DMS 273 (cell line): ENCODE measurements around the gene LMNTD2.

Experiments
- DNase-seq: peaks from one replicate; lab custom pipeline; 2025; ENCODE audit not compliant: unreplicated experiment; lab: John Stamatoyannopoulos, UW

LMNTD2 gene

DNA sequence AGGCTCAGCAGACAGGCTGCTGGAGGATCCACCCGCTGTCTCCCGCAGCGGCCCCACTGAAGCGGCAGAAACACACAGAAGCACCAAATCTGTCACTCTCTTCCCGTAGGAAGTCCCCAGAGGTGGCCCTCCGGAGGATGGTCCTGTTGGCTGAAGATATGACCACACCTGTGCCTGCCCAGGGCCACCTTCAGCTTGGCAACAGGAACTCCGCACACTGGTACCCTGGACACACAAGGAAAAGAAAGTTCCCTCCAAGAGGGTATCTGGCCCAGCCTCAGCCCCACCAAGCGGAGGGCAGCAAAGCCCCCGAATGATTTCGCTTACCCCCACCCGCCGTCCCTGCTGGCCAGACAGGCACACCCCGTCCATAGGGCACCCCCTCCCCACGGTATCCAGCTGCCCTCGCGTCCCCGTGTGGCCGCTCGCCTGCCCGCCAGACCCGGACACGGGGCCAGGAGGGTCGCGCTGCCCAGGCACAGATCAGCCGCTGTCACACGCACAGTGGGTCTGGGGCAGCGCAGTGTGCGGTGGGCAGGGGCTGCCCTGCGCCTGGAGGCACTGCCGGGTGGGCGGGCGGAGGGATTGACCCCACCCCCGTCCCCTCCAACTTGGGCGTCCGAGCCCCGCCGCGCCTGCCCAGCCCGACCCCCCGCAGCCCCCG lies 7.2 kb upstream of the LMNTD2 start:
- DNase-seq = no peak

DNA sequence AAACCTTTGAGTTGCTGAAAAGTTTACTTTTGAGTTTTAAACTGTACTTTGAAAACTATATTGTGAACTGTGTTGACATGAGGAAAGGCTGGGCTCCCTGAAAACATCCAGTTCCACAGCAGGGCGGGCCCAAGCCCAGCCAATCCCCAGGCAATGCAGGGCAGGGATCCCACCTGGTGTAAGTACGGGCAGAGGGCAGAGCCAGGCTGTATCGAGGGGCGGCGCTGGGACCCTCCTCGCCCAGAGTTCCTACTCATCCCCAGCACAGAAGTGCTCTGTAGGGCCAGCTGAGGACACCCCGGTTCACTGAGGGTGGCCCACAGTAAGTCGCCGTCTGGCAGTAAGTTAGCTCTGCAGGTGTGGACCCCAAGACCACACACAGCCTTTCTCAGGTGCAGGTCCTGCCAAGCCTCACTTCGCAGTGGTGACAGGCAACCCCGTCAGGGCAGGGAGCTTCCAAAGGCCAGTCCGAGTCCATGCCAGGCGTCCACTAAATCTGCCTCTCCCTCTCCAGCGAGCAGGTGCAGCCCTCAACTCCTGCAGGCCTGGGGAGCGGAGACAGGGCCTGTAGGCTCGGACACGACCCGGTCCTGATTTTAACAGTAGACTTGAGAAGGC lies 6.6 kb upstream of the LMNTD2 start:
- no peak for DNase-seq

DNA sequence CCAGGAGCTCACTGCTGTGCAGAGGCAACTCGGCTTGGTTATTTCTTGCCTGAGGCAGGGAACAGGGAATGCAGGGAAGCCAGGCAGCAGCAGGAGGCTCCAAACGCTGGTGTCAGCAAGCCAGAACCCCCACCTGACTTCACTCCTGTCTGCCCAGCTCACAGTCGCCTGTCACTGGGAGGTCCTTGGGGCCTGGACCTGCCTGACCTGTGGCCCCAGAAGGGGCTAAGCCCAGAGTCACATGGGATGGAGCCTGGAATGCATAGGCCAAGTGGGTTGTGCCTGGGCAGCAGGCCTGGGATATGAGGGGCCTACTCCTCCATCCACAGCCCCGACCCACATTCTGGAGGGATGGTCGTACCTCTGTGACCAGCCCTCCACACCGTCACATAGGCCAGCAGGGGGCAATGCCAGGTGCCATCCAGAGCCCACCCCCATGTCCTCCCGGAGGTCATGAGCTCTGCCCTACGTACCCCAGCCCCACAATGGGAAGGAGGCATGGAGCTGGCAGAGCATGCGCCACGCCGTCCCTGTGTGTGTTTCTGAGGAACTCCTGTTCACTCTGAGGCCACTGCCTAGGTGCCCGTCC lies 5.5 kb upstream of the LMNTD2 start:
- DNase-seq = no peak

DNA sequence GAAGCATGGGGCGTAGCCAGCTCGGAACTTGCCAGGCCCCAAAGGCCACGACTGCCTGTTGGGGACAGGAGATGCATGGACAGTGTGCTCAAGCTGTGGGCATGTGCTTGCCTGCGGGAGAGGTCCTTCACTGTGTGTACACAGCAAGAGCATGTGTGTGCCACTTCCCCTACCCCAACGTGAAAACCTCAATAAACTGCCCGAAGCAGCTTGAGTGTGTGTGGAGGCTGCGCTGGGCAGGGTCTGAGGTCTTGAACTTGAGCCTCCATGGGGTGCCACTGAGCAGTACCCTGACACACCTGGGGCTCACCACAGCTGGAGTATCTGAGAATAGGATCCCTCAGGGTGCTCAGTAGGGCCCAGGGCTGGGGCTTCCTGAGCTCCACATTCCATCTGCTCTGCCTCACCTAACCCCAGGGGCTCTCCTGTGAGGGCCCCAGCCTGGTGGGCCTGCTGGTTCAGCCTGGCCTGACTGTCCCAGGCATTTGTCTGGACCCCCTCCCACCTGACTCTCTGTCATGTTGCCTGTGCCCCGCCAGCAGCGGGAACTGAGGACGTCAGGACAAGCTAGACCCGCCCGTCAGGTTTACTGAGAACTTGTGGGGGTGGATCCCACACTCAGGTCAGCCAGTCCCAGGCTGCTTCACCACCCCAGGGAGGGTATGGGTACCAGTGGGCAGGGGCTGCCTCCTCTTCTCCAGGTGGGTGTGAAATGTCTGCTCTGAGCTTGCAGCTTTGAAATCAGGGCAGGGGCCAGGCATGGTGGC lies 3.5 kb upstream of the LMNTD2 start:
- DNase-seq = no peak

DNA sequence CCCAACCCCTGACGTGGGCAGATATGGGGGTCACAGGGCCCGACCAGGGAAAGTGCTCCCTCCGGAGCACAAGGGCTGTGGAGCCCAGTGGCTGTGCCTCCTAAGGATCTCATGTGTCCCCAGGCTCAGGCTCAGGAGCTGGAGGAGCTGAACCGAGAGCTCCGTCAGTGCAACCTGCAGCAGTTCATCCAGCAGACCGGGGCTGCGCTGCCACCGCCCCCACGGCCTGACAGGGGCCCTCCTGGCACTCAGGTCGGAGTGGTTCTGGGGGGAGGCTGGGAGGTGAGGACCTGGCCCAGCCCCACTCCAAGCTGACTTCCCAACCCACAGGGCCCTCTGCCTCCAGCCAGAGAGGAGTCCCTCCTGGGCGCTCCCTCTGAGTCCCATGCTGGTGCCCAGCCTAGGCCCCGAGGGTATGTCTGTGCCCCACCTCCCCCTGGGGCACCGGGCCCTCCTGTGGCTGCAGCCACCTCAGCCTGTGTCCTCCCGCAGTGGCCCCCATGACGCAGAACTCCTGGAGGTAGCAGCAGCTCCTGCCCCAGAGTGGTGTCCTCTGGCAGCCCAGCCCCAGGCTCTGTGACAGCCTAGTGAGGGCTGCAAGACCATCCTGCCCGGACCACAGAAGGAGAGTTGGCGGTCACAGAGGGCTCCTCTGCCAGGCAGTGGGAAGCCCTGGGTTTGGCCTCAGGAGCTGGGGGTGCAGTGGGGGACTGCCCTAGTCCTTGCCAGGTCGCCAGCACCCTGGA lies 2.7 kb upstream of the LMNTD2 start:
- DNase-seq = no peak

DNA sequence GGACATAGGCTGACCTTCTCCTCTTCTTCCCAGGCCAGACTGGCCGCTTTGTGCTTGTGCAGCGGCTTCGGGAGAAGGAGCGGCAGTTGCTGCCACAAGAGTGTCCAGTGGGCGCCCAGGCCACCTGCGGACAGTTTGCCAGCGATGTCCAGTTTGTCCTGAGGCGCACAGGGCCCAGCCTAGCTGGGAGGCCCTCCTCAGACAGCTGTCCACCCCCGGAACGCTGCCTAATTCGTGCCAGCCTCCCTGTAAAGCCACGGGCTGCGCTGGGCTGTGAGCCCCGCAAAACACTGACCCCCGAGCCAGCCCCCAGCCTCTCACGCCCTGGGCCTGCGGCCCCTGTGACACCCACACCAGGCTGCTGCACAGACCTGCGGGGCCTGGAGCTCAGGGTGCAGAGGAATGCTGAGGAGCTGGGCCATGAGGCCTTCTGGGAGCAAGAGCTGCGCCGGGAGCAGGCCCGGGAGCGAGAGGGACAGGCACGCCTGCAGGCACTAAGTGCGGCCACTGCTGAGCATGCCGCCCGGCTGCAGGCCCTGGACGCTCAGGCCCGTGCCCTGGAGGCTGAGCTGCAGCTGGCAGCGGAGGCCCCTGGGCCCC lies 1.6 kb upstream of the LMNTD2 start:
- no peak for DNase-seq

DNA sequence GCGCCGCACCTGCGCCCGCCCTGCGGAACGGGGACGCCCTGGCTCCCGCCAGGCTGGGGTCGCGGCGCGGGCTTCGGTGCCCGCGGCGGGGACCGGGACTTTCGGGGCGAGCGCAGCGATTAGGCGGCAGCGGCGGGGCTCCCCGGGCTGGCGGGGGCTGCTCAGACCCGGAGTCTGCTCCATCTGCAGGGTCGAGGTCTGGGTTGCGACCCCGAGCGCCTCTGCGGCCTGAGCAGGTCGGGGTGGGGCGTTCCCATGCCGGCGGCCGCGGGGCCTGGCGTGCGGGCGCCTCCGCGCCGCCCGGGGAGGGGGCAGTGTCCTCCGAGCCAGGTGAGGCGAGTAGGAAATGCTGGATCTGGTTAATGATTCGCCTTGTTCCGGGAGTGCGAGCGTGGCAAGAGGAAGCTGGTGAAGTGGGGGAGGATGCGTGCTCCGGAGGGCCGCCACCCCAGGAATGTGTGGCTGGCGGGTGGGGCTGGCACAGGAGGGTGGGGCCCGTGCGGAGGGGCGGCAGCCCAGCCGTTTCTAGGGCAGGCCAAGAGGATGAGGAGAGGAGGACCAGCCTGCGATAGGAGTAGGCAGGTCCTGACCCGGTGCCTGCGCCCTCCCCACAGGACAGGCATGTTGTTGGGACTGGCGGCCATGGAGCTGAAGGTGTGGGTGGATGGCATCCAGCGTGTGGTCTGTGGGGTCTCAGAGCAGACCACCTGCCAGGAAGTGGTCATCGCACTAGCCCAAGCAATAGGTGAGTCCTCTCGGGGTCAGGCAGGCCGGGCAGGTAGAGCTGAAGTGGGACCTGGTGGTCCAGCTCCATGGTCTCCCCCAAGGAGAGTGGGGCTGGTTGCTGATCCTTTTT lies 838 bp upstream of the LMNTD2 start:
- DNase-seq = no peak

DNA sequence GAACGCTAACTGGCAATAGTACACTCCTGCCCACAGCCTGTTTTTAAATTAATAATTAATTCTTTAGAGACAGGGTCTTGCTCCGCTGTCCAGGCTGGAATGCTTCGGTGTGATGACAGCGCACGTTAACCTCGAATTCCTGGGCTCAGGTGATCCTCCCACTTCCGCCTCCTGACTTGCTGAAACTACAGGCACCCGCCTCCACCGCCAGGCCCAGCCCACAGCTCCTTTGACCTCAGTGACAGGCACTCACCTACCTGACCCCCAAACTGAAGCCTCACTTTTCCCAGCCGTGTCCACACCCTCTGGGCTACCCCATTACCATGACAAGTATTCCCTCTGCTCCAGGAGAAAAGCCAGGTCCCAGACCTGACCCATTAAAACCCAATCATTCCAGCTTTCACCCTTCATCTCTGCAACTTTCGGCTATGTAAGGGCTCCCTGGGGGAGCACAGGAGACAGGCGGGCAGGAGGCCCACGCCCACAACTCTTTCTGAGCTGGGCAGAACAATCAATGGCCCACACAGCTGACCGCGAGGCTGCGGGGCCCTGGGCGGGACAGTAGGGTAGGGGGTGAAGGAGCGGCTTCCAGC lies 730 bp downstream of the LMNTD2 start:
- no peak for DNase-seq

DNA sequence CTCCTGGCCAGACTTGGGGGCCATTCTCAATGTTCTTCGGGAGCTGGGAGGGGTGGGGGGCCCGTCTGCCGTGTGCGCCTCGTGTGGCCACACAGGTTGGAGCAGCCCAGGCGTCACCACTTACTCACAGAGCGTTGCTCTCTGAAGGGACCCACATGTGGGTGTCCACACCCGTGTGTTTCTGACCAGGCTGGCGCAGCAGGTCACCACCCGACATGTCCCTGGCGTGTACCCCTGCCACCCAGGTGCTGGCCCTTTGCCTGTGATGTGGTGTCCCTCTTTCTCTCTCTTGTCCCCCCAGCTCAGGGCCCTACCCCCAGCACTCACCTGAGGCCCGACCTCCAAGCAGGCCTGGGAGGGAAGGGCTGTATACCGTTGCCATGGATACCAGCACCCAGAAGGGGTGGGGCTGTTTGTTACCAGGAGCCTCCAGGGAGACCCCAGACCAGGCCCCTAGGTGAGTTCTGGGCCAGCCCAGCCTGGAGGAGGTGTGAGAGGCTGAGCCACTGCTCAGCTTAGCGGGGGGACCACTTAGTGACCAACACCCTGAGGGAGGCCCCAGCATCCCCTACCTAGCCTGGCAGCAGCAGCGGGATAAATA lies 1.4 kb downstream of the LMNTD2 start:
- DNase-seq = no peak

DNA sequence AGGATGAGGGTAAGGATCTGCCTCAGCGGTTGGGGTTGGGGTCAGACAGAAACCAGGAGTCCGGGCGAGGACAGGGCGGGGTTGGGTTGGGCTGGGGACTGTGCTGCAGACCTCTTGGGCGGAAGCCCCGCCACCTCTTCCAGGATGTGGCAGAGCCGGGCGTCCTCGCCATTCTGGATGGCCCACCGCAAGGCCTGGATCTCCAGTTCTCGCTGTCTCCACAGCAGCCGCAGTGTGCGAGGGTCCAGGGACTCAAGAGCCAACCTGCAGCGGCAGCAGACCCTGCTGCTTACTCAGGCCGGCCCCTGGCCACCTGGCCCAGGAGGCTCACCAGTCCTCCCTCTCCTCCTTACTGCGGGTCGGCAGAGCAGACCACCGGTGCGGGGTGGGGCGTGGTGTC lies 2.0 kb downstream of the LMNTD2 start:
- DNase-seq = no peak

DNA sequence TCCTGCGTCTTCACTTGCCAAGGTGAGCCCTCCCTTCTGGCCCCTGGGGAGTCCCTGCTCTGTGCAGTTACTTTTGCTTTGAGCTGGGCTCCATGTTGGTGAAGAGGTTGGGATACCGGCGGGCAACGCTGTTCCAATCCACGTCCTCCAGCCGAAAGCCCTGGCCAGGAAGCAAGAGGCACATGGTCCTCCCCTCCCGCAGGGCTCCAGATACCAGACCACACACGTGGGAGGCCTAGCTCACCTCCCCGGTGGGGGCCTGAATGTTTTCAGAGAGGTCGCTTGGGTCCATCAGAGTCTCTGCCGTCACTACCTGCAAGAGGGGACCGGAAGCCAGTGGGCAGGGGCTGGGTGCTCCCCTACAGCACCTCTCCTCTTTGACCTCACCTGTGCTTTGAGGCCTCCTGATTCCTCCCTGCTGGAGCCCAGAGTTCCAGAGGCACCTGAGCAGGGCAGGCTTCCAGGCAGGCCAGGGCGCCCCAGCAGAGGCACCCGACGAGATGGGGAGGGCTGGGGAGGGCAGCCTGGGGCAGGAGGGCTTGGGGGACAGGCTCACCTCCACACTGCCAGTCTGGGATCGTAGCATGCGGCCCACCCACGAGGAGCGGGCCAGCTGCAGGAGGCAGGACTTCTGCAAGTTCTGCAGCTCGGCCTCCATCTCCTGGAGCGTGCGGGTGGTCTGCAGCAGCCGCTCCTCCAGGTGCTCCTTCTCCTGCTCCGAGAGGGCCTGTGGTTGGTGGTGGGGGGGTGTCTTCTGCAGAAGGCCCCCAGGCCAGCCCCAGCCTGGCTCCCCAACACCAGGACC lies 3.0 kb downstream of the LMNTD2 start:
- DNase-seq = no peak

DNA sequence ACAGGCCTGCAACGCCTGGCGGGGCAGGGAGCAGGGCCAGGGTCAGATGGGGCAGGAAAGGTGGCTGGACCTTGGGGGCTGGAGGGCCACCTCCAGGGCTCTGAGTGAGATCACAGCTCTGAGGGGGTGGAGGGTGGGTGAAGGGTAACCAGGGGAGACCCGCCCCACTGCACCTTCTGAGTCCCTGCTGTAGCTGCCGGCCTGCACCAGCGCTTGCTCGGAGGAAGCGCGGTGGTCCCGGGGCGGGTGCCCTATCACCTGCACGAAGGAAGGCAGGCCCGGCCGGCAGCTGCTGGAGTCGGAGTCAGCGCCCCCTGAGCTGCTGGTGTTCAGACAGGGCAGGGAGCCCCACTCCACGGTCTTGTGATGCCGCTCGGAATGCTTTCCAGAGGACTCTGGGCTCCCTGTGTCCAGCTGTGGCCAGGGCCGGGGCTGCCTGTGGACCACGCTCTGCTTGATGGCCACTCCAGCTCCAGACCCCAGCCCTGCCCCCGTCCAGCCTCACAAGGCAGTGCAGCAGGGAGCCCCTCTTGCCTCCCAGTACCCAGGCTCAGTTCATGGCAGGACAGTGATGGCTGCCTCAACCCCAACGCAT lies 3.8 kb downstream of the LMNTD2 start:
- DNase-seq = no peak

DNA sequence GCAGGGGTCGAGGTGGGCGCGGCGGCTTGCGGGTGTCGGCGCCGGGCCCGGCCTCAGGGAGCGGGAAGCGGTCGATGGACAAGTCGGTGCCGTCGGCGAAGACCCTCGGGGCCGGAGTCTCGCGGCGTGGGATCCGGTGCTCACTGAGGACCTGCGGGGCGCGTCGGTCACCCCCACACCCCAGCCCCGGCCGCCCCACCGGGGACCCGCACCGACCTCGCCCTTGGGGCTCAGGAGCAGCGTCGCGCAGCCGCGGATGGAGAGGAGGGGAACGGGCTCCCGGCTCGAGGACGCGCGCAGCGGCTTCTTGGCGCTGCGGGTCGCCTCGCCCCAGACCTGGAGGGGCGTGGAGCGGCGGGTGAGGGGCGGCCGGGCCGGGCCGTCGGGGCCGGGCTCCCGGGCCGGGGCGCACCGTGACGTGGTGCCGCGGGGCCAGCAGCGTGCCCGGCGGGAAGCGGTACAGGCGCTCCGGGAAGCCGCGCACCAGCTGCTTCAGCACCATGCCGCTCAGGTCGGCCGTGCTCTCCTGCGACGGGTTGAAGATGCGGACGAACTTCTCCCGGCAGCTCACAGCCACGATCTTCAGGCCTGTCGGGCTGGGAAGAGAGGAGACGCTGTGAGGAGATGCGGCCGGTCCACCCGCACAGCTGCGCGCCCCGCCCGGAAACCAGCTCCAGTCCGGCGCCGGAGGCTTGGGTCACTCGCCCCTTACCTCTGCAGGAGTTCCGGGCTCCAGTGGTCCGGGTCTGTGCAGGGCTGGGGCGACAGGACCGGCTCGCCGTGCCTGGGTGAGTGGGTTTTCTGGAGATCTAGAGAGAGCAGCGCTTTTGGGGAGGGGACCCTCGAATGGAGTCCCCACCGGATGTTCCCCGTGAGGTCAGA lies 4.5 kb downstream of the LMNTD2 start:
- DNase-seq = peak; percentile 66

DNA sequence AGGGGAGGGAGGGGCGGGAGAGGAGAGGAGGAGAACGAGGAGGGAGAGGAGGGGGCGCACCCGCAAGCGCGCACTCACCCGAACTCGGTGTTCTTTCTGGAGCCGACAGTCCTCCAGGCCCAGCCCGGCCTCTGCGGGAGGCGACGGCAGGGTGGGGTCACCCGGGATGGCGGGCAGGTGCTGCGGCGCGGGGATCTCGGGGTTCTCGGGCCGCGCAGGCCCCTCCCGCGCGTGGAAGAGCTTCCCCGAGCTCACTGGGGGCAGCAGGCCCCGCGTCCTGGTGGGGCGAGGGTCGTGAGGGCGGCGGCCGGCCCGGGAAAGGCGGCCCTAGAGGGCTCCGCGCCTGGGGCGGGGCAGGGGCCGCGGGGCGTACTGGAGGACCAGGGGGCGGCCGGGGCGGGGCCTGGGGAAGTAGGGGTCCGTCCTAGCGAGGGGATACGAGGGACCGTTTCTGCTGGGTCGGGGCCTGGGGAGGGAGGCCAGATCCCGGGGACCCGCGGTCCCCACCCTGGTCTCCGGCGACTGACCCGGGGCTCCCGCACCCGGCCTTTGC lies 5.2 kb downstream of the LMNTD2 start:
- no peak for DNase-seq

DNA sequence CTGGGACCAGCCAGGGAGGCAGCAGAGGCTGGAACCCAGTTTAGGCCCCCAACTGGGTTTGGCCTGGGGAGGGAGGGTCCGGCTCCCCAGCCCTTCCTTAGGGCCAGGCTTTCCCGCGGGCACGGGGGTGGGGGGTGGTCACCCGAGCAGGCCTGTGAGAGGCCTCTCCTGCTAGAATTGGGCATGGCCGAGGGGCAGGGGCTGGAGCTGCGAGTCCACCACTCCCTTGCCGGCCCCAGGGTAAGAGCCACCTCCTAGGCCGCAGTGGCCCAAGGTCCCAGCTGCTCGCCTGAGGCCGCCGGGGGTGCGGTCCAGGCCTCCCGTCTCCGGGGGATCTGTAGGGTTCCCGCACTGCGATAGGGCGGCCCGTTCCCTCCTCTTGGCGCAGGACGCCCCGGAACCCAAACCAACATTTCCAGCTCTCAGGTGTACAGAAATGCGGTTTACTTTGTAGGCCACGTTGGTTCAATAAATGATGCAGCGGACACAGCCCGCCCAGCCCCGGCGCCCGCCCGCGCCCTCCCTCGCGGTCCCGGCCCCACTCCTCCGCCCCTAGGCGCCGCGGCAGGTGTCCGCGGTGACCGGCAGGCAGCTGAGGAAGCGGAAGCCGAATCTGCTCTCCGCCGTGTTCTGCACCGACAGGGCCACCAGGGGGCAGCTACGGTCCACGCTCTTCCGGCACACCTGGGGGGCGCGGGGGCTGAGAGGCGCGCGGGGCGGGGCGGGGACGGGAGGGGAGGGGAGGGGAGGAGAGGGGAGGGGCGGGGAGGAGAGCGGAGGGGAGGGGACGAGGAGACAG lies 5.9 kb downstream of the LMNTD2 start:
- DNase-seq = peak; percentile 78

DNA sequence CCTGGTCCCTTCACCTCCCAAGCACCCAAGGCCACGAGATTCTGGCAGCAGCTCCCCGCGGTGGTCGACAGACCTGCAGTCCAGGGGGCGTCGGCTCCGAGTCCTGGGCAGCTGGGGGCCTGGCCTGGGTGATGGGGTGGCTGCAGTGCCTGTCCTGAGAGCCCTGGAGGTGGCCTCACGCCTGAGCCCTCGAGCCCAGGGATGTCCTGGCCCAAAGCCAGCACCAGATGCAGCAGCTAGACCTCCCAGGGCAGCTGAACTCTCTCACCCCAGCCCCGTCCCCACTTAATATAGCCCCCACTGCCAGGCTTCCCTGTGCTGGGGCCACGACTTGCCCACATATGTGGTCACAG lies 6.6 kb downstream of the LMNTD2 start:
- no peak for DNase-seq
